H1 (cell line): ENCODE measurements around the gene SLC32A1. TPM values are rescaled to one million over a fixed set of nuclear protein-coding genes. Genes with fewer than 3 reads are reported as not detected.

Source experiments
- CTCF ChIA-PET: fragments of 300-600 bp; sonication (Branson Sonifier 250); formaldehyde crosslinking; loops from one replicate; lab custom pipeline; 2021; ENCODE audit not compliant: partially characterized antibody; lab: Charles Lee
- POLR2A ChIA-PET: fragments of 300-600 bp; sonication (Branson Sonifier 250); formaldehyde crosslinking; loops from one replicate; lab custom pipeline; 2021; ENCODE audit warnings: inconsistent platforms; ENCODE audit not compliant: partially characterized antibody; lab: Charles Lee
- DNase-seq, 2 experiments: peaks; one replicate each; pipeline versions ENCODE4 v3.0.0 to v3.0.0-alpha.2; 2010 to 2022; ENCODE audit warnings: low spot score in 2 of 2, low read depth in 1 of 2, mixed read lengths in 1 of 2
- FAIRE-seq: peaks from 2 replicates; lab custom pipeline; 2011; peaks lifted over from hg19 to GRCh38; lab: Jason Lieb, UNC
- H2AFZ ChIP-seq: 2 replicates; pipeline ENCODE4 v1.8.1; 2012; ENCODE audit warnings: low read length, inconsistent platforms
- H2AK5ac ChIP-seq: 2 replicates; pipeline ENCODE4 v1.6.1; 2013; ENCODE audit warnings: low read depth, low read length
- H2BK120ac ChIP-seq: replicated peaks from 2 replicates; pipeline ENCODE3; 2013; ENCODE audit warnings: low read depth, low read length, inconsistent platforms
- H2BK12ac ChIP-seq: 2 replicates; pipeline ENCODE4 v1.6.1; 2013; ENCODE audit warnings: low read depth, low read length
- H2BK15ac ChIP-seq: 2 replicates; pipeline ENCODE4 v1.6.1; 2013; ENCODE audit warnings: low read length
- H2BK20ac ChIP-seq: 2 replicates; pipeline ENCODE4 v1.6.1; 2013; ENCODE audit warnings: low read length
- H2BK5ac ChIP-seq: 2 replicates; pipeline ENCODE4 v1.6.1; 2013; ENCODE audit warnings: low read depth, low read length
- H3K14ac ChIP-seq: 2 replicates; pipeline ENCODE4 v1.6.1; 2013; ENCODE audit warnings: inconsistent platforms; ENCODE audit not compliant: insufficient read length
- H3K18ac ChIP-seq: 2 replicates; pipeline ENCODE4 v1.6.1; 2013; ENCODE audit warnings: low read length; ENCODE audit errors: extremely low read depth
- H3K23ac ChIP-seq: 2 replicates; pipeline ENCODE4 v1.6.1; 2013; ENCODE audit warnings: inconsistent platforms; ENCODE audit not compliant: insufficient read length
- H3K23me2 ChIP-seq: 2 replicates; pipeline ENCODE4 v1.6.1; 2013; ENCODE audit warnings: low read depth, low read length
- H3K27ac ChIP-seq: 2 replicates; pipeline ENCODE4 v1.6.1; 2011; ENCODE audit warnings: low read depth, low read length, inconsistent platforms
- H3K27me3 ChIP-seq, 4 experiments: replicated peaks in 1 of 4; 1 replicate in 1 of 4; 2 replicates in 3 of 4; pipeline versions ENCODE4 v1.6.1 to v1.8.1; 2011 to 2013; ENCODE audit warnings: low read length in 3 of 4, mild to moderate bottlenecking in 3 of 4, inconsistent platforms in 2 of 4, mixed read lengths in 2 of 4, moderate library complexity in 1 of 4; ENCODE audit not compliant: control insufficient read depth in 3 of 4, insufficient read depth in 3 of 4; ENCODE audit errors: extremely low read depth in 1 of 4
- H3K36me3 ChIP-seq, 4 experiments: 2 replicates each; pipeline versions ENCODE4 v1.6.1 to v1.8.1; 2011 to 2013; ENCODE audit warnings: mild to moderate bottlenecking in 4 of 4, low read length in 3 of 4, moderate library complexity in 2 of 4, control low read depth in 1 of 4, inconsistent platforms in 1 of 4; ENCODE audit not compliant: insufficient read depth in 4 of 4, control insufficient read depth in 2 of 4
- H3K4ac ChIP-seq: replicated peaks from 2 replicates; pipeline ENCODE3; 2013; ENCODE audit warnings: low read length, low read depth, mixed read lengths, inconsistent platforms; ENCODE audit not compliant: insufficient read length
- H3K4me1 ChIP-seq, 4 experiments: replicated peaks in 1 of 4; 1 replicate in 1 of 4; 2 replicates in 3 of 4; pipeline versions ENCODE4 v1.6.1 to v1.8.1; 2011 to 2013; ENCODE audit warnings: low read length in 3 of 4, inconsistent platforms in 2 of 4, mixed read lengths in 1 of 4; ENCODE audit not compliant: insufficient read depth in 4 of 4, control insufficient read depth in 3 of 4
- H3K4me2 ChIP-seq, 2 experiments: 2 replicates each; pipeline versions ENCODE4 v1.6.1 to v1.8.1; 2011 to 2013; ENCODE audit warnings: low read depth in 2 of 2, low read length in 2 of 2, control low read depth in 1 of 2, inconsistent platforms in 1 of 2, mild to moderate bottlenecking in 1 of 2; ENCODE audit not compliant: insufficient read depth in 1 of 2
- H3K4me3 ChIP-seq, 4 experiments: fragments of 200-600, 300-600 bp in 1 of 4; sonication (generic), shearing (Covaris generic), sonication (Bioruptor Twin) in 1 of 4; 2 replicates each; pipeline versions ENCODE4 v1.5.1 to v1.8.1; 2011 to 2016; ENCODE audit warnings: low read length in 4 of 4, low read depth in 3 of 4, control low read depth in 2 of 4, inconsistent platforms in 2 of 4, mild to moderate bottlenecking in 2 of 4, mixed read lengths in 1 of 4, moderate library complexity in 1 of 4; ENCODE audit not compliant: insufficient read depth in 2 of 4; ENCODE audit errors: extremely low read depth in 1 of 4
- H3K56ac ChIP-seq: replicated peaks from 2 replicates; pipeline ENCODE3; 2013; ENCODE audit warnings: low read depth, mild to moderate bottlenecking, mixed read lengths, low read length, inconsistent platforms; ENCODE audit not compliant: insufficient read length
- H3K79me1 ChIP-seq: 2 replicates; pipeline ENCODE4 v1.6.1; 2013; ENCODE audit warnings: low read depth, low read length, control low read depth
- H3K79me2 ChIP-seq, 2 experiments: 2 replicates each; pipeline versions ENCODE4 v1.6.1 to v1.8.1; 2012 to 2013; ENCODE audit warnings: low read length in 2 of 2, mild to moderate bottlenecking in 2 of 2, inconsistent platforms in 1 of 2; ENCODE audit not compliant: insufficient read depth in 2 of 2, control insufficient read depth in 1 of 2
- H3K9ac ChIP-seq, 4 experiments: replicated peaks in 1 of 4; 1 replicate in 1 of 4; 2 replicates in 3 of 4; pipeline versions ENCODE4 v1.6.1 to v1.8.1; 2011 to 2013; ENCODE audit warnings: low read depth in 3 of 4, low read length in 3 of 4, control low read depth in 2 of 4, mild to moderate bottlenecking in 2 of 4, moderate library complexity in 2 of 4, inconsistent platforms in 1 of 4; ENCODE audit errors: extremely low read depth in 1 of 4
- H3K9me3 ChIP-seq, 2 experiments: 2 replicates each; pipeline versions ENCODE4 v1.6.1 to v1.8.1; 2012 to 2013; ENCODE audit warnings: mild to moderate bottlenecking in 2 of 2, moderate library complexity in 2 of 2, control low read depth in 1 of 2, inconsistent platforms in 1 of 2, low read depth in 1 of 2, low read length in 1 of 2, mixed read lengths in 1 of 2; ENCODE audit not compliant: insufficient read depth in 2 of 2
- H4K20me1 ChIP-seq, 2 experiments: replicated peaks in 1 of 2; 2 replicates each; pipeline versions ENCODE3 to v1.8.1; 2011 to 2013; ENCODE audit warnings: inconsistent platforms in 2 of 2, low read length in 2 of 2, mild to moderate bottlenecking in 1 of 2; ENCODE audit not compliant: insufficient read depth in 2 of 2, control insufficient read depth in 1 of 2
- H4K5ac ChIP-seq: 2 replicates; pipeline ENCODE4 v1.6.1; 2013; ENCODE audit warnings: low read length, low read depth, mixed read lengths, inconsistent platforms; ENCODE audit not compliant: insufficient read length
- H4K8ac ChIP-seq: 2 replicates; pipeline ENCODE4 v1.8.0; 2013; ENCODE audit warnings: mild to moderate bottlenecking, moderate library complexity, low read length, inconsistent platforms; ENCODE audit not compliant: insufficient read depth; ENCODE audit errors: extremely low read depth
- H4K91ac ChIP-seq: replicated peaks from 2 replicates; pipeline ENCODE3; 2013; ENCODE audit warnings: low read length, mixed read lengths, inconsistent platforms; ENCODE audit not compliant: insufficient read length
- CHD1 ChIP-seq: IDR thresholded peaks from 2 replicates; pipeline ENCODE4 v1.6.1; 2012; ENCODE audit warnings: low read depth, low read length, improper control_type of control experiment
- JUND ChIP-seq: IDR thresholded peaks from 2 replicates; pipeline ENCODE4 v1.6.1; 2011; ENCODE audit warnings: mild to moderate bottlenecking, improper control_type of control experiment, low read length
- POLR2AphosphoS5 ChIP-seq: IDR thresholded peaks from 2 replicates; pipeline ENCODE4 v1.6.1; 2011; ENCODE audit warnings: low read depth, low read length
- SAP30 ChIP-seq: fragments of 300-600 bp; sonication (generic); IDR thresholded peaks from 2 replicates; pipeline ENCODE4 v1.7.1; 2012; ENCODE audit warnings: low read length, moderate library complexity, mild to moderate bottlenecking, inconsistent platforms; ENCODE audit not compliant: insufficient read depth, insufficient replicate concordance
- WGBS, 2 experiments: shearing (Covaris generic) in 1 of 2; methylation state at CpG; one replicate each; pipeline versions ENCODE4 v1.1.6 to v1.1.7; 2013 to 2015; ENCODE audit warnings: low lambda C conversion rate in 2 of 2, mixed read lengths in 2 of 2, inconsistent platforms in 1 of 2, low coverage in 1 of 2, missing lambda C conversion rate in 1 of 2; ENCODE audit not compliant: insufficient replicate concordance in 2 of 2, insufficient coverage in 1 of 2, insufficient read length in 1 of 2; ENCODE audit errors: extremely low coverage in 1 of 2, missing lambda C conversion rate in 1 of 2; 5-methylcytosine and 5-hydroxymethylcytosine counted together
- polyA plus RNA-seq, 7 experiments: library from polyadenylated mRNA; depleted of rRNA in 3 of 7; stranded (reverse) in 5 of 7; unstranded in 2 of 7; fragments of >200 nt in 5 of 7; fragments of 200-250 nt in 2 of 7; gene quantifications; 1 replicate in 5 of 7; 2 replicates in 1 of 7; 4 replicates in 1 of 7; pipeline versions ENCODE4 v1.2.1 to v1.2.3, GENCODE V29; 2011 to 2013; ENCODE audit warnings: missing spikeins in 2 of 7, mixed read lengths in 2 of 7
- total RNA-seq: library from RNA; stranded (reverse); fragmentation: NEBNext Ultra II Directional; extraction: Animal tissue kit (Norgen Biotek cat#: 25700); gene quantifications from 2 replicates; pipeline ENCODE4 v1.2.1, GENCODE V29; 2021

Gene SLC32A1
- total and polyA plus RNA-seq, 2 of the 8 experiments (the other 6 are each of a cell fraction or from before 2014, with no cell fraction given), result 0.09 to 0.15 TPM

DNA sequence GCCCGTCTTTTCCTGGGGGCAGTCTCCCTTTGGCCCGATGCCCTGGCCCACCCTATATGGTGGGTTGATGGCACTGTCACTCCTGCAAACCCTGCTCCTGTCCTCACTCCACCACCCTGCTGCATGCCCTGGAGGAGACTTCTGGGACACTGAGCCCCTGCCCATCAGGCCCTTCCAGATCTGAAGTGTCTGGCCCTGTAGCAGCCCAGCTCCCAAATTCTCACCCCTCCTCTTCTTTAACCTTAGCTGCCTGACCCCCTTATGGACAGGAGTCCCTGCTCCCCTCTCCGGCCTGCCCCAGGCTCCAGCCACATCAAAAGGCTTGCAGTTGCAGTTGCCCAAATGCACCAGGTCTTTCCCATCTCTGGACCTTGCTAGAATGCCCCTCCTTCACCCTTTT, 20.8 kb upstream of the SLC32A1 start:
- DNase-seq, result no peak
- POLR2A ChIA-PET, result no interaction called here
- H3K79me1 ChIP-seq, result no peaks in the 10 kb centered on the region
- no peak overlapping the region for H3K14ac ChIP-seq
- no peak overlapping the region for H4K8ac ChIP-seq
- H3K4me2 ChIP-seq, result no peak overlapping the region
- H4K20me1 ChIP-seq, result no peaks in the 10 kb centered on the region
- H2BK15ac ChIP-seq, result no peak overlapping the region
- peaks cover 0 to 7% (median 3%) of the 10 kb centered on the region in 4 experiments; a peak in 4 of 7 replicates for H3K4me1 ChIP-seq
- H4K5ac ChIP-seq, result no peak overlapping the region
- H4K91ac ChIP-seq, result no peak overlapping the region
- no peak overlapping the region for H2BK120ac ChIP-seq
- no peak overlapping the region for H3K4ac ChIP-seq
- no peak overlapping the region for H2BK5ac ChIP-seq
- H3K79me2 ChIP-seq, result no peaks in the 10 kb centered on the region
- H2AFZ ChIP-seq, result no peak overlapping the region
- H3K23me2 ChIP-seq, result no peaks in the 10 kb centered on the region
- no peak overlapping the region for H2BK12ac ChIP-seq
- no peak for FAIRE-seq
- H2BK20ac ChIP-seq, result no peak overlapping the region
- no peak overlapping the region for H3K18ac ChIP-seq
- no peaks in the 10 kb centered on the region for H3K9me3 ChIP-seq
- H3K23ac ChIP-seq, result no peak overlapping the region
- H3K27me3 ChIP-seq, result no peaks in the 10 kb centered on the region; a peak in 1 of 7 replicates
- no peak overlapping the region for H3K4me3 ChIP-seq
- no peak for TF ChIP-seq JUND
- TF ChIP-seq SAP30, result no peak
- TF ChIP-seq POLR2AphosphoS5, result no peak
- no peak for TF ChIP-seq CHD1
- no peak overlapping the region for H3K27ac ChIP-seq
- H3K36me3 ChIP-seq, result no peaks in the 10 kb centered on the region
- CTCF ChIA-PET, result interaction anchor here (0.7 to 19.8 kb wide), 6 partner anchors 10 to 54 kb away, joined by 3 to 236 read pairs (median 6); partner anchors contain the start of gene SLC32A1
- no peak overlapping the region for H2AK5ac ChIP-seq
- H3K56ac ChIP-seq, result no peak overlapping the region
- 76% methylated on average over 3 of the region's 3 CpGs; no CpG with 5 or more reads in 1 of the 2 experiments for WGBS, 2 experiments
- no peak overlapping the region for H3K9ac ChIP-seq
